Superior temporal gyrus (tissue), 1 donor: ENCODE measurements around the gene SLC13A3.

ENCODE experiments used
- DNase-seq: peaks from one replicate; pipeline ENCODE4 v3.0.0-alpha.2; 2016; ENCODE audit errors: extremely low spot score

Gene SLC13A3

GRCh38 chr20:46605978-46606816, 45.1 kb downstream of the SLC13A3 start:
- DNase-seq: no peak

- no peak for DNase-seq
Observed at GRCh38 chr20:46605181-46605580, 46.1 kb downstream of the SLC13A3 start.

- DNase-seq: no peak
Observed at GRCh38 chr20:46604551-46605133, 46.6 kb downstream of the SLC13A3 start.

- DNase-seq: no peak
Observed at GRCh38 chr20:46602429-46602828, 48.8 kb downstream of the SLC13A3 start.

- DNase-seq: no peak
Observed at GRCh38 chr20:46601603-46602122, 49.6 kb downstream of the SLC13A3 start.

GRCh38 chr20:46600286-46600752, 50.9 kb downstream of the SLC13A3 start:
- no peak for DNase-seq

- DNase-seq: no peak
Observed at GRCh38 chr20:46599227-46599987, 51.9 kb downstream of the SLC13A3 start.

GRCh38 chr20:46595933-46596332, 55.3 kb downstream of the SLC13A3 start:
- DNase-seq: no peak

- DNase-seq: no peak
Observed at GRCh38 chr20:46594725-46595124, 56.5 kb downstream of the SLC13A3 start.

- DNase-seq: no peak
Observed at GRCh38 chr20:46592580-46593362, 58.5 kb downstream of the SLC13A3 start.

- no peak for DNase-seq
Observed at GRCh38 chr20:46590443-46590842, 60.8 kb downstream of the SLC13A3 start.

- no peak for DNase-seq
Observed at GRCh38 chr20:46588532-46589511, 62.4 kb downstream of the SLC13A3 start.

- no peak for DNase-seq
Observed at GRCh38 chr20:46587986-46588385, 63.3 kb downstream of the SLC13A3 start.

- DNase-seq: no peak
Observed at GRCh38 chr20:46586724-46587123, 64.5 kb downstream of the SLC13A3 start.

GRCh38 chr20:46584508-46584907, 66.8 kb downstream of the SLC13A3 start:
- DNase-seq: no peak

- peak; percentile 71 for DNase-seq
Observed at GRCh38 chr20:46583411-46584214, 67.6 kb downstream of the SLC13A3 start.

- no peak for DNase-seq
Observed at GRCh38 chr20:46582648-46583047, 68.6 kb downstream of the SLC13A3 start.

GRCh38 chr20:46581391-46581790, 69.9 kb downstream of the SLC13A3 start:
- DNase-seq: no peak

GRCh38 chr20:46580613-46581205, 70.5 kb downstream of the SLC13A3 start:
- no peak for DNase-seq
